Measurements from ENCODE around the gene GPR62.

- no peak for TF ChIP-seq CTCF (IDR thresholded peaks at IDR 0.05)
- no peak for TF ChIP-seq POLR2A (IDR thresholded peaks at IDR 0.05)
- no peak for TF ChIP-seq EP300 (IDR thresholded peaks at IDR 0.05)
- TF ChIP-seq POLR2AphosphoS5 (IDR thresholded peaks at IDR 0.05): no peak
Observed at GRCh38 chr3:51934991-51935885, 19.9 kb upstream of the GPR62 start.

Data from sigmoid colon (tissue), 4 donors.